HepG2 (cell line): ENCODE data around the gene ZNF121. TPM values are rescaled to one million over a fixed set of nuclear protein-coding genes. Genes with fewer than 3 reads are reported as not detected.
A peak's percentile ranks its signal among the peaks of the same experiment; 100 is the strongest.

Source experiments
- ATAC-seq: fragments of 200-7000 bp; cut with Tn5 transposase; 3 replicates; pipeline ENCODE4 v1.9.1; 2020; ENCODE audit warnings: mild to moderate bottlenecking, moderate library complexity
- BruUV-seq: library from RNA; stranded (reverse); fragments of 400-500 nt; replicated peaks from 2 replicates; lab custom pipeline; 2021; lab: Mats Ljungman, UMichigan
- CTCF ChIA-PET: fragments of 300-600 bp; formaldehyde crosslinking; extraction: SDS; loops from one replicate; lab custom pipeline; 2021; ENCODE audit warnings: low total read pairs, inconsistent platforms, low intra/inter-chr PET ratio; lab: Yijun Ruan, JAX
- POLR2A ChIA-PET: fragments of 350-600 bp; sonication (Branson Sonifier 250); formaldehyde crosslinking; loops from one replicate; lab custom pipeline; 2020; ENCODE audit warnings: antibody characterized with exemption, inconsistent platforms; lab: Yijun Ruan, JAX
- DNase-seq: peaks from one replicate; pipeline ENCODE4 v3.0.0-alpha.2; 2015; ENCODE audit warnings: low spot score
- FAIRE-seq: peaks from 3 replicates; lab custom pipeline; 2011; peaks lifted over from hg19 to GRCh38; lab: Jason Lieb, UNC
- H2AFZ ChIP-seq: one replicate; pipeline ENCODE4 v1.6.1; 2011; ENCODE audit warnings: low read length, inconsistent platforms
- H3K27ac ChIP-seq: fragments of 300-600 bp; 3 replicates; pipeline ENCODE4 v1.8.0; 2011; ENCODE audit warnings: mixed run types, mild to moderate bottlenecking, mixed read lengths, low read length, inconsistent platforms; ENCODE audit not compliant: insufficient read depth; ENCODE audit errors: extremely low read length
- H3K27me3 ChIP-seq, 2 experiments: fragments of 200-600 bp in 1 of 2; 2 replicates in 1 of 2; 3 replicates in 1 of 2; pipeline versions ENCODE4 v1.6.0 to v1.8.0; 2011; ENCODE audit warnings: low read length in 2 of 2, mild to moderate bottlenecking in 2 of 2, moderate library complexity in 2 of 2, inconsistent platforms in 1 of 2; ENCODE audit not compliant: insufficient read depth in 2 of 2, control insufficient read depth in 1 of 2
- H3K36me3 ChIP-seq, 2 experiments: fragments of 200-600 bp in 1 of 2; replicated peaks in 1 of 2; 2 replicates in 1 of 2; 3 replicates in 1 of 2; pipeline versions ENCODE4 v1.5.1 to v1.8.0; 2011; ENCODE audit warnings: low read length in 2 of 2, inconsistent platforms in 1 of 2; ENCODE audit not compliant: insufficient read depth in 2 of 2, control insufficient read depth in 1 of 2
- H3K4me1 ChIP-seq: 2 replicates; pipeline ENCODE4 v1.5.1; 2012; ENCODE audit warnings: low read length, inconsistent platforms; ENCODE audit not compliant: insufficient read depth
- H3K4me2 ChIP-seq: 2 replicates; pipeline ENCODE4 v1.6.0; 2011; ENCODE audit warnings: low read depth, low read length, inconsistent platforms
- H3K4me3 ChIP-seq, 3 experiments: fragments of 200-600 bp in 1 of 3; sonication (generic), shearing (Covaris generic) in 1 of 3; replicated peaks in 1 of 3; 2 replicates each; pipeline ENCODE4 v1.5.1; 2011 to 2016; ENCODE audit warnings: low read length in 3 of 3, inconsistent platforms in 2 of 3, low read depth in 2 of 3, mild to moderate bottlenecking in 2 of 3, control low read depth in 1 of 3, mixed read lengths in 1 of 3; ENCODE audit not compliant: insufficient read depth in 1 of 3
- H3K79me2 ChIP-seq: one replicate; pipeline ENCODE4 v1.6.1; 2011; ENCODE audit warnings: low read length, inconsistent platforms; ENCODE audit not compliant: insufficient read depth
- H3K9ac ChIP-seq: 2 replicates; pipeline ENCODE4 v1.6.0; 2011; ENCODE audit warnings: mild to moderate bottlenecking, low read depth, low read length, inconsistent platforms; ENCODE audit not compliant: insufficient read depth
- H3K9me3 ChIP-seq: 2 replicates; pipeline ENCODE4 v1.5.1; 2012; ENCODE audit warnings: mild to moderate bottlenecking, low read length
- H4K20me1 ChIP-seq: 2 replicates; pipeline ENCODE4 v1.6.0; 2011; ENCODE audit warnings: inconsistent platforms, mild to moderate bottlenecking, low read length, moderate library complexity; ENCODE audit not compliant: insufficient read depth
- FOSL2 ChIP-seq: sonication (generic); formaldehyde crosslinking; IDR thresholded peaks from 2 replicates; pipeline ENCODE4 v1.4.0; 2020; ENCODE audit warnings: missing genetic modification reagents
- RAD21 ChIP-seq: fragments of 450-650 bp; formaldehyde crosslinking; IDR thresholded peaks from 2 replicates; pipeline ENCODE4 v1.5.0; 2020; ENCODE audit warnings: mild to moderate bottlenecking
- SOX6 ChIP-seq, 2 experiments: fragments of 450-650 bp in 1 of 2; sonication (generic) in 1 of 2; formaldehyde crosslinking in 1 of 2; IDR thresholded peaks; 2 replicates each; pipeline versions ENCODE4 v1.4.0 to v1.6.1; 2017 to 2020; ENCODE audit warnings: antibody characterized with exemption in 1 of 2, mild to moderate bottlenecking in 1 of 2, missing genetic modification reagents in 1 of 2
- ZNF142 ChIP-seq: sonication (generic); formaldehyde crosslinking; IDR thresholded peaks from 2 replicates; pipeline ENCODE4 v1.4.0; 2020; ENCODE audit warnings: missing genetic modification reagents
- ZNF232 ChIP-seq: sonication (generic); formaldehyde crosslinking; IDR thresholded peaks from 2 replicates; pipeline ENCODE4 v1.4.0; 2020; ENCODE audit warnings: missing genetic modification reagents, borderline replicate concordance
- WGBS: methylation state at CpG from one replicate; pipeline ENCODE4 v1.1.6; 2017; ENCODE audit warnings: low lambda C conversion rate; 5-methylcytosine and 5-hydroxymethylcytosine counted together
- in situ Hi-C: cut with HindIII; loops from 2 replicates; pipeline ENCODE4 v1.10.0; 2017; ENCODE audit warnings: low pct_unique_long_range_greater_than_20kb; ENCODE audit not compliant: extremely low pct_ligation_motif_present
- intact Hi-C: fragments of 100-400 bp; cut with micrococcal nuclease; formaldehyde crosslinking; loops from one replicate; pipeline ENCODE4 v1.10.0; 2022; ENCODE audit not compliant: unreplicated experiment
- polyA plus RNA-seq, 8 experiments: library from polyadenylated mRNA; depleted of rRNA in 3 of 8; stranded (reverse) in 7 of 8; unstranded in 1 of 8; fragments of >200 nt; fragmentation: Illumina TruSeq in 4 of 8; extraction: Trizol in 4 of 8; gene quantifications; 2 replicates each; pipeline versions ENCODE4 v1.2.1 to v1.2.3, GENCODE V29; 2011 to 2016; ENCODE audit warnings: low read depth in 4 of 8, missing spikeins in 1 of 8, mixed read lengths in 1 of 8; ENCODE audit not compliant: insufficient read depth in 1 of 8
- total RNA-seq, 5 experiments: library from RNA; depleted of rRNA; stranded (reverse); fragments of >200 nt; fragmentation: Illumina TruSeq; extraction: Trizol; gene quantifications; 2 replicates each; pipeline ENCODE4 v1.2.3, GENCODE V29; 2016; ENCODE audit warnings: low read depth in 1 of 5
- TF ChIP-seq, protein P1 (sequence below): sonication (generic); formaldehyde crosslinking; IDR thresholded peaks from 2 replicates; pipeline ENCODE4 v1.4.0; 2020; ENCODE audit warnings: mild to moderate bottlenecking, missing genetic modification reagents
- TF ChIP-seq, protein P2 (sequence below): sonication (generic); formaldehyde crosslinking; IDR thresholded peaks from 2 replicates; pipeline ENCODE4 v1.8.0; 2022; ENCODE audit warnings: missing genetic modification reagents, mild to moderate bottlenecking, borderline replicate concordance

ZNF121 gene
- total and polyA plus RNA-seq, 2 of the 13 experiments (the other 11 are each of a cell fraction or from before 2014, with no cell fraction given), result 7.8 to 56.3 TPM

GRCh38 chr19:9535934-9536333 is 48.4 kb downstream of the ZNF121 start (continued):
- TF ChIP-seq, protein P1, sequence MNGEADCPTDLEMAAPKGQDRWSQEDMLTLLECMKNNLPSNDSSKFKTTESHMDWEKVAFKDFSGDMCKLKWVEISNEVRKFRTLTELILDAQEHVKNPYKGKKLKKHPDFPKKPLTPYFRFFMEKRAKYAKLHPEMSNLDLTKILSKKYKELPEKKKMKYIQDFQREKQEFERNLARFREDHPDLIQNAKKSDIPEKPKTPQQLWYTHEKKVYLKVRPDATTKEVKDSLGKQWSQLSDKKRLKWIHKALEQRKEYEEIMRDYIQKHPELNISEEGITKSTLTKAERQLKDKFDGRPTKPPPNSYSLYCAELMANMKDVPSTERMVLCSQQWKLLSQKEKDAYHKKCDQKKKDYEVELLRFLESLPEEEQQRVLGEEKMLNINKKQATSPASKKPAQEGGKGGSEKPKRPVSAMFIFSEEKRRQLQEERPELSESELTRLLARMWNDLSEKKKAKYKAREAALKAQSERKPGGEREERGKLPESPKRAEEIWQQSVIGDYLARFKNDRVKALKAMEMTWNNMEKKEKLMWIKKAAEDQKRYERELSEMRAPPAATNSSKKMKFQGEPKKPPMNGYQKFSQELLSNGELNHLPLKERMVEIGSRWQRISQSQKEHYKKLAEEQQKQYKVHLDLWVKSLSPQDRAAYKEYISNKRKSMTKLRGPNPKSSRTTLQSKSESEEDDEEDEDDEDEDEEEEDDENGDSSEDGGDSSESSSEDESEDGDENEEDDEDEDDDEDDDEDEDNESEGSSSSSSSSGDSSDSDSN, result no peak
- TF ChIP-seq, protein P2, sequence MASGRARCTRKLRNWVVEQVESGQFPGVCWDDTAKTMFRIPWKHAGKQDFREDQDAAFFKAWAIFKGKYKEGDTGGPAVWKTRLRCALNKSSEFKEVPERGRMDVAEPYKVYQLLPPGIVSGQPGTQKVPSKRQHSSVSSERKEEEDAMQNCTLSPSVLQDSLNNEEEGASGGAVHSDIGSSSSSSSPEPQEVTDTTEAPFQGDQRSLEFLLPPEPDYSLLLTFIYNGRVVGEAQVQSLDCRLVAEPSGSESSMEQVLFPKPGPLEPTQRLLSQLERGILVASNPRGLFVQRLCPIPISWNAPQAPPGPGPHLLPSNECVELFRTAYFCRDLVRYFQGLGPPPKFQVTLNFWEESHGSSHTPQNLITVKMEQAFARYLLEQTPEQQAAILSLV (CRISPR knock-in tag), result no peak
- TF ChIP-seq ZNF232 (no peak), RAD21 (CRISPR knock-in tag) (no peak), SOX6 (IDR thresholded peaks at IDR 0.05) (no peak), SOX6 (CRISPR knock-in tag; IDR thresholded peaks at IDR 0.05) (no peak)

DNA sequence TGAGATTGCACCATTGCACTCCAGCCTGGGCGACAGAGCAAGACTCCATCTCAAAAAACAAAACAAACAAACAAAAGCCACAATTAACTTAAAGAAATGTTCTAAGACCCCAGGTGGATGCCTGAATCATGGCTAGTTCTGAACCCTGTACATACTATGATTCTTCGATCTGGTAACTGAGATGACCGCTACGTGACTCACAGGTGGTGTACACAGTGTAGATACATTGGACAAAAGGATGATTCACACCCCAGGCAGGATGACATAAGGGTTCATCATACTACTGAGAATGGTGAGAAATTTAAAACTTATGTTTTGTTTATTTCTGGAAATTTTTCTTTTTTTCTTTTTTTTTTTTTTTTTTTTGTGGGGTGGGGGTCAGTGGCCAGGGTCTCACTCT is 52.4 kb downstream of the ZNF121 start:
- no TSS peak for BruUV-seq
- ATAC-seq (no peak), DNase-seq (peak; percentile 9), FAIRE-seq (no peak)
- Histone ChIP-seq H3K79me2 (no peaks in the 10 kb centered on the region), H3K9ac (no peak overlapping the region), H3K4me1 (peaks cover 4% of the 10 kb centered on the region; the same call in 1 of the 2 replicates), H3K27me3 (no peaks in the 10 kb centered on the region), H3K4me2 (no peak overlapping the region), H3K27ac (no peak overlapping the region), H2AFZ (no peak overlapping the region), H3K4me3 (no peak overlapping the region), H3K9me3 (peaks cover 49% of the 10 kb centered on the region), H4K20me1 (no peaks in the 10 kb centered on the region), H3K36me3 (peaks cover 40 to 94% of the 10 kb centered on the region in 2 experiments)
- TF ChIP-seq ZNF142 (CRISPR knock-in tag), result no peak
- TF ChIP-seq FOSL2 (CRISPR knock-in tag), result peak; percentile 36; the same call in 1 of the 2 replicates
- CTCF ChIA-PET, result no interaction called here
- intact Hi-C loops (no loop called here), in situ Hi-C loops (no loop called here)
- POLR2A ChIA-PET, result no interaction called here
- WGBS, result 96% methylated on average over 4 of the region's 4 CpGs
